H9 (cell line): ENCODE measurements around the gene LACTB. TPM values are rescaled to one million over a fixed set of nuclear protein-coding genes. Genes with fewer than 3 reads are reported as not detected.

ENCODE experiments used
- DNase-seq: peaks from one replicate; pipeline ENCODE4 v3.0.0-alpha.2; 2017
- H2AFZ ChIP-seq: one replicate; pipeline ENCODE4 v1.6.1; 2013; ENCODE audit warnings: mild to moderate bottlenecking, low read length, control low read depth, moderate library complexity
- H2AK5ac ChIP-seq: 2 replicates; pipeline ENCODE4 v1.6.1; 2013; ENCODE audit warnings: low read length, control low read depth, mixed read lengths; ENCODE audit not compliant: insufficient read length
- H2BK120ac ChIP-seq: one replicate; pipeline ENCODE4 v1.6.1; 2013; ENCODE audit warnings: low read depth, mild to moderate bottlenecking, low read length, control low read depth, inconsistent platforms; ENCODE audit not compliant: poor library complexity, severe bottlenecking
- H2BK12ac ChIP-seq: 2 replicates; pipeline ENCODE4 v1.6.1; 2013; ENCODE audit warnings: low read length, control low read depth, mixed read lengths, low read depth; ENCODE audit not compliant: insufficient read length
- H2BK15ac ChIP-seq: 2 replicates; pipeline ENCODE4 v1.6.1; 2013; ENCODE audit warnings: low read depth, low read length, control low read depth
- H2BK20ac ChIP-seq: one replicate; pipeline ENCODE4 v1.6.1; 2013; ENCODE audit warnings: low read depth, mild to moderate bottlenecking, low read length, control low read depth, inconsistent platforms; ENCODE audit not compliant: poor library complexity, severe bottlenecking
- H2BK5ac ChIP-seq: 2 replicates; pipeline ENCODE4 v1.6.1; 2013; ENCODE audit warnings: low read length, control low read depth, mixed read lengths; ENCODE audit not compliant: insufficient read length
- H3K14ac ChIP-seq: 2 replicates; pipeline ENCODE4 v1.6.1; 2013; ENCODE audit warnings: low read length, control low read depth; ENCODE audit not compliant: insufficient read depth
- H3K18ac ChIP-seq: 2 replicates; pipeline ENCODE4 v1.6.1; 2013; ENCODE audit warnings: low read depth, mild to moderate bottlenecking, mixed read lengths, low read length, control low read depth; ENCODE audit not compliant: insufficient read length
- H3K23ac ChIP-seq: 2 replicates; pipeline ENCODE4 v1.6.1; 2013; ENCODE audit warnings: low read length, control low read depth, mixed read lengths, low read depth; ENCODE audit not compliant: insufficient read length
- H3K23me2 ChIP-seq: 2 replicates; pipeline ENCODE4 v1.6.1; 2013; ENCODE audit warnings: low read depth, mild to moderate bottlenecking, mixed read lengths, low read length, control low read depth; ENCODE audit not compliant: insufficient read length, poor library complexity, severe bottlenecking
- H3K27ac ChIP-seq: 2 replicates; pipeline ENCODE4 v1.5.1; 2013; ENCODE audit warnings: low read length, control low read depth, mixed read lengths, low read depth; ENCODE audit not compliant: insufficient read length
- H3K27me3 ChIP-seq: 2 replicates; pipeline ENCODE4 v1.6.1; 2013; ENCODE audit warnings: low read length, control low read depth, inconsistent platforms; ENCODE audit not compliant: insufficient read depth
- H3K4ac ChIP-seq: 2 replicates; pipeline ENCODE4 v1.6.1; 2013; ENCODE audit warnings: low read depth, mild to moderate bottlenecking, control low read depth, inconsistent platforms, low read length, moderate library complexity
- H3K4me1 ChIP-seq: 2 replicates; pipeline ENCODE4 v1.6.1; 2013; ENCODE audit warnings: low read length, control low read depth, inconsistent platforms; ENCODE audit not compliant: insufficient read depth
- H3K4me2 ChIP-seq: 2 replicates; pipeline ENCODE4 v1.6.1; 2013; ENCODE audit warnings: low read length, control low read depth, mixed read lengths; ENCODE audit not compliant: insufficient read length, insufficient read depth
- H3K56ac ChIP-seq: 2 replicates; pipeline ENCODE4 v1.6.1; 2013; ENCODE audit warnings: low read depth, mild to moderate bottlenecking, mixed read lengths, low read length, control low read depth; ENCODE audit not compliant: insufficient read length
- H3K79me1 ChIP-seq: 2 replicates; pipeline ENCODE4 v1.6.1; 2013; ENCODE audit warnings: low read depth, mild to moderate bottlenecking, moderate library complexity, low read length, control low read depth, inconsistent platforms; ENCODE audit not compliant: insufficient read depth, poor library complexity, severe bottlenecking
- H3K79me2 ChIP-seq: 2 replicates; pipeline ENCODE4 v1.6.1; 2013; ENCODE audit warnings: low read length, control low read depth, inconsistent platforms; ENCODE audit not compliant: insufficient read depth
- H3K9ac ChIP-seq: 2 replicates; pipeline ENCODE4 v1.6.1; 2013; ENCODE audit warnings: low read length, control low read depth, mixed read lengths; ENCODE audit not compliant: insufficient read length; ENCODE audit errors: extremely low read depth
- H3K9me3 ChIP-seq: one replicate; pipeline ENCODE4 v1.6.1; 2013; ENCODE audit warnings: low read depth, low read length, inconsistent platforms; ENCODE audit not compliant: control insufficient read depth
- H3T11ph ChIP-seq: one replicate; pipeline ENCODE4 v1.6.1; 2013; ENCODE audit warnings: mild to moderate bottlenecking, low read length, control low read depth, inconsistent platforms
- H4K20me1 ChIP-seq: one replicate; pipeline ENCODE4 v1.6.1; 2013; ENCODE audit not compliant: control insufficient read depth, insufficient read length, insufficient read depth
- H4K5ac ChIP-seq: 2 replicates; pipeline ENCODE4 v1.6.1; 2013; ENCODE audit warnings: low read depth, mild to moderate bottlenecking, mixed read lengths, low read length, control low read depth; ENCODE audit not compliant: insufficient read length
- H4K8ac ChIP-seq: replicated peaks from 2 replicates; pipeline ENCODE4 v1.6.1; 2013; ENCODE audit warnings: low read length, control low read depth, mixed read lengths, low read depth; ENCODE audit not compliant: insufficient read length
- H4K91ac ChIP-seq: 2 replicates; pipeline ENCODE4 v1.6.1; 2013; ENCODE audit warnings: low read depth, mild to moderate bottlenecking, moderate library complexity, mixed read lengths, low read length, control low read depth; ENCODE audit not compliant: insufficient read length
- H3K27ac Mint-ChIP-seq, 3 experiments: 2 replicates in 2 of 3; 3 replicates in 1 of 3; pipeline ENCODE4 v1.8.0; 2020 to 2021; ENCODE audit warnings: mixed read lengths in 3 of 3, mild to moderate bottlenecking in 1 of 3, moderate library complexity in 1 of 3
- H3K27me3 Mint-ChIP-seq: 2 replicates; pipeline ENCODE4 v1.8.0; 2021; ENCODE audit warnings: low read depth, mild to moderate bottlenecking, moderate library complexity, mixed read lengths
- H3K36me3 Mint-ChIP-seq, 3 experiments: 2 replicates in 2 of 3; 3 replicates in 1 of 3; pipeline ENCODE4 v1.8.0; 2020 to 2021; ENCODE audit warnings: low read depth in 3 of 3, mixed read lengths in 3 of 3; ENCODE audit not compliant: insufficient read depth in 1 of 3
- H3K4me1 Mint-ChIP-seq, 2 experiments: 2 replicates each; pipeline ENCODE4 v1.8.0; 2020; ENCODE audit warnings: mixed read lengths in 2 of 2
- H3K4me3 Mint-ChIP-seq, 2 experiments: 2 replicates in 1 of 2; 3 replicates in 1 of 2; pipeline ENCODE4 v1.8.0; 2020 to 2021; ENCODE audit warnings: mild to moderate bottlenecking in 2 of 2, mixed read lengths in 2 of 2, moderate library complexity in 1 of 2
- H3K9me3 Mint-ChIP-seq, 2 experiments: 2 replicates in 1 of 2; 3 replicates in 1 of 2; pipeline ENCODE4 v1.8.0; 2020; ENCODE audit warnings: mild to moderate bottlenecking in 2 of 2, mixed read lengths in 2 of 2, moderate library complexity in 1 of 2
- CTCF ChIP-seq: fragments of 200-600 bp; sonication (generic); conservative IDR thresholded peaks from 3 replicates; pipeline ENCODE4 v1.8.0; 2021; ENCODE audit warnings: antibody characterized with exemption, mild to moderate bottlenecking
- WGBS: extraction: QIAGEN DNeasy Blood & Tissue Kit; methylation state at CpG from one replicate; pipeline ENCODE4 v1.1.7; 2013; ENCODE audit warnings: missing lambda C conversion rate, low lambda C conversion rate, mixed read lengths; ENCODE audit not compliant: insufficient read length; ENCODE audit errors: extremely low coverage; 5-methylcytosine and 5-hydroxymethylcytosine counted together
- total RNA-seq: library from RNA; stranded (reverse); gene quantifications from 2 replicates; pipeline ENCODE4 v1.2.1, GENCODE V29; 2021

Gene LACTB
- total RNA-seq, 1 experiment from 2014 or later = 10.3 TPM

- no peak overlapping the region for H3K4me2 ChIP-seq
- H3K4me1 Mint-ChIP-seq = peaks cover 3 to 4% of the 10 kb centered on the region in 2 experiments
- no peaks in the 10 kb centered on the region for H3K79me1 ChIP-seq
- no peak overlapping the region for H3K23ac ChIP-seq
- no peak for DNase-seq
- H3K27ac ChIP-seq = no peak overlapping the region
- no peak overlapping the region for H4K5ac ChIP-seq
- H3K56ac ChIP-seq = no peak overlapping the region
- H3K27me3 ChIP-seq = no peaks in the 10 kb centered on the region
- no peaks in the 10 kb centered on the region for H3K23me2 ChIP-seq
- WGBS = no CpG with 5 or more reads among the region's 3 CpGs
- no peak overlapping the region for H2AFZ ChIP-seq
- no peak overlapping the region for H2BK120ac ChIP-seq
- H4K20me1 ChIP-seq = no peaks in the 10 kb centered on the region
- no peak overlapping the region for H3K27ac Mint-ChIP-seq
- H3K18ac ChIP-seq = no peak overlapping the region
- H3K36me3 Mint-ChIP-seq = peaks cover 2 to 20% (median 11%) of the 10 kb centered on the region in 3 experiments
- H2BK5ac ChIP-seq = no peak overlapping the region
- H2BK20ac ChIP-seq = no peak overlapping the region
- no peak overlapping the region for H3K4me3 Mint-ChIP-seq
- H3K14ac ChIP-seq = no peak overlapping the region
- H2AK5ac ChIP-seq = no peak overlapping the region
- no peaks in the 10 kb centered on the region for H3K4me1 ChIP-seq
- H2BK15ac ChIP-seq = no peak overlapping the region
- no peak overlapping the region for H4K8ac ChIP-seq
- no peaks in the 10 kb centered on the region for H3K79me2 ChIP-seq
- H3K9ac ChIP-seq = no peak overlapping the region
- no peak overlapping the region for H3T11ph ChIP-seq
- TF ChIP-seq CTCF = no peak
- no peak overlapping the region for H3K4ac ChIP-seq
- no peaks in the 10 kb centered on the region for H3K9me3 ChIP-seq
- H4K91ac ChIP-seq = no peak overlapping the region
- H2BK12ac ChIP-seq = no peak overlapping the region
- no peaks in the 10 kb centered on the region for H3K9me3 Mint-ChIP-seq
- no peaks in the 10 kb centered on the region for H3K27me3 Mint-ChIP-seq
Observed at GRCh38 chr15:63126726-63127125, 5.1 kb downstream of the LACTB start.
